GM03348 (cell line): ENCODE results near the gene SPAAR.
"Not testable (repeated sequence)": the region's sequence is repeated elsewhere in the genome, so short reads cannot be mapped to it uniquely, and the experiment has no call there.

ENCODE experiments used
- DNase-seq: peaks from one replicate; pipeline ENCODE4 v3.0.0; 2012; ENCODE audit warnings: low spot score

The SPAAR gene

GRCh38 chr9:35909274-35909673 is at the start of gene SPAAR:
Gene SPAAR (plus strand): TSS chr9:35909490. CDS start chr9:35910464, 974 bp downstream.
- no peak for DNase-seq

- no peak for DNase-seq
These were observed 49.3 kb upstream of the SPAAR start for GRCh38 chr9:35859990-35860339.

- no peak for DNase-seq
These were observed 48.0 kb upstream of the SPAAR start for GRCh38 chr9:35861161-35861897.

GRCh38 chr9:35862328-35862727 is 47.0 kb upstream of the SPAAR start:
- DNase-seq = no peak

GRCh38 chr9:35863583-35863982 is 45.7 kb upstream of the SPAAR start:
- DNase-seq = no peak

GRCh38 chr9:35864695-35865255 is 44.5 kb upstream of the SPAAR start:
- no peak for DNase-seq

GRCh38 chr9:35867538-35867937 is 41.8 kb upstream of the SPAAR start:
- no peak for DNase-seq

- no peak for DNase-seq
These were observed 40.4 kb upstream of the SPAAR start for GRCh38 chr9:35868933-35869332.

GRCh38 chr9:35869621-35870216 is 39.6 kb upstream of the SPAAR start:
- no peak for DNase-seq

GRCh38 chr9:35870351-35870923 is 38.9 kb upstream of the SPAAR start, which contains the start of gene OR13J1:
Gene OR13J1 (minus strand): TSS chr9:35870401. CDS start chr9:35870401, 0 bp downstream.
- no peak for DNase-seq

- DNase-seq = no peak
These were observed 37.7 kb upstream of the SPAAR start for GRCh38 chr9:35871545-35871944.

GRCh38 chr9:35872505-35872904 is 36.8 kb upstream of the SPAAR start:
- DNase-seq = no peak

- peak; percentile 84 for DNase-seq
These were observed 26.9 kb upstream of the SPAAR start for GRCh38 chr9:35882263-35882848.

- peak; percentile 73 for DNase-seq
These were observed 26.3 kb upstream of the SPAAR start for GRCh38 chr9:35882996-35883395.

- DNase-seq = not testable (repeated sequence)
These were observed 24.4 kb upstream of the SPAAR start for GRCh38 chr9:35884908-35885307.

GRCh38 chr9:35891646-35892045 is 17.6 kb upstream of the SPAAR start:
- peak; percentile 47 for DNase-seq

GRCh38 chr9:35892051-35892450 is 17.2 kb upstream of the SPAAR start:
- no peak for DNase-seq

GRCh38 chr9:35896570-35896969 is 12.7 kb upstream of the SPAAR start:
- DNase-seq = no peak

- not testable (repeated sequence) for DNase-seq
These were observed 11.8 kb upstream of the SPAAR start for GRCh38 chr9:35897376-35898099.

GRCh38 chr9:35898337-35898736 is 11.0 kb upstream of the SPAAR start:
- DNase-seq = no peak

GRCh38 chr9:35899021-35899420 is 10.3 kb upstream of the SPAAR start:
- DNase-seq = no peak

GRCh38 chr9:35903049-35903448 is 6.2 kb upstream of the SPAAR start:
- peak; percentile 63 for DNase-seq
